HEK293 (cell line): ENCODE data around the gene RAB1B.
A peak's percentile ranks its signal among the peaks of the same experiment; 100 is the strongest.

ENCODE experiments used
- CTCF ChIA-PET: fragments of 350-600 bp; formaldehyde crosslinking; extraction: SDS; loops from one replicate; lab custom pipeline; 2021; ENCODE audit warnings: antibody characterized with exemption; lab: Yijun Ruan, JAX
- POLR2A ChIA-PET: fragments of 300-600 bp; formaldehyde crosslinking; extraction: SDS; loops from one replicate; lab custom pipeline; 2020; ENCODE audit warnings: antibody characterized with exemption, inconsistent platforms; lab: Yijun Ruan, JAX
- H3K27ac ChIP-seq: fragments of 200-500 bp; sonication (Bioruptor generic); 2 replicates; pipeline ENCODE4 v1.5.1; 2014; ENCODE audit warnings: low read depth, low read length, control low read depth, inconsistent platforms; ENCODE audit errors: extremely low read depth
- H3K36me3 ChIP-seq, 2 experiments: fragments of 200-500 bp in 1 of 2; sonication (Bioruptor generic) in 1 of 2; 1 replicate in 1 of 2; 2 replicates in 1 of 2; pipeline ENCODE4 v1.5.1; 2014 to 2017; ENCODE audit warnings: inconsistent platforms in 2 of 2, low read length in 2 of 2; ENCODE audit not compliant: control insufficient read depth in 2 of 2, insufficient read depth in 1 of 2
- H3K4me1 ChIP-seq: fragments of 200-500 bp; sonication (Bioruptor generic); 2 replicates; pipeline ENCODE4 v1.5.1; 2014; ENCODE audit warnings: mild to moderate bottlenecking, low read length, inconsistent platforms; ENCODE audit not compliant: control insufficient read depth, insufficient read depth
- H3K4me3 ChIP-seq: 2 replicates; pipeline ENCODE4 v1.5.1; 2011; ENCODE audit warnings: low read depth, mild to moderate bottlenecking, control low read depth, low read length, moderate library complexity
- H3K9me3 ChIP-seq: fragments of 200-500 bp; sonication (Bioruptor generic); 2 replicates; pipeline ENCODE4 v1.5.1; 2014; ENCODE audit warnings: low read depth, low read length, inconsistent platforms; ENCODE audit not compliant: control insufficient read depth, insufficient read depth
- KLF9 ChIP-seq: fragments of 450-650 bp; formaldehyde crosslinking; IDR thresholded peaks from 2 replicates; pipeline ENCODE4 v1.5.1; 2016; ENCODE audit warnings: missing biosample characterization, missing genetic modification characterization, low read depth
- MEIS1 ChIP-seq: sonication (generic); formaldehyde crosslinking; IDR thresholded peaks from 2 replicates; pipeline ENCODE4 v1.8.1; 2022; ENCODE audit warnings: missing genetic modification reagents, mild to moderate bottlenecking, borderline replicate concordance
- MZF1 ChIP-seq: fragments of 450-650 bp; formaldehyde crosslinking; IDR thresholded peaks from 2 replicates; pipeline ENCODE4 v1.5.1; 2017; ENCODE audit warnings: missing biosample characterization, missing genetic modification characterization, borderline replicate concordance
- ZBTB8A ChIP-seq: fragments of 450-650 bp; formaldehyde crosslinking; IDR thresholded peaks from 2 replicates; pipeline ENCODE4 v1.5.1; 2016; ENCODE audit warnings: missing biosample characterization, missing genetic modification characterization
- ZNF146 ChIP-seq: fragments of 450-650 bp; formaldehyde crosslinking; IDR thresholded peaks from 2 replicates; pipeline ENCODE4 v1.5.1; 2016; ENCODE audit warnings: missing biosample characterization, missing genetic modification characterization
- ZNF174 ChIP-seq: fragments of 450-650 bp; formaldehyde crosslinking; IDR thresholded peaks from 2 replicates; pipeline ENCODE4 v1.5.0; 2017; ENCODE audit warnings: missing biosample characterization, mild to moderate bottlenecking, missing genetic modification characterization
- ZNF239 ChIP-seq: fragments of 450-650 bp; formaldehyde crosslinking; IDR thresholded peaks from 2 replicates; pipeline ENCODE4 v1.5.1; 2016; ENCODE audit warnings: missing biosample characterization, missing genetic modification characterization
- ZNF311 ChIP-seq: fragments of 450-650 bp; formaldehyde crosslinking; IDR thresholded peaks from 2 replicates; pipeline ENCODE4 v1.5.1; 2017; ENCODE audit warnings: missing biosample characterization, missing genetic modification characterization, borderline replicate concordance
- ZNF335 ChIP-seq: fragments of 450-650 bp; formaldehyde crosslinking; conservative IDR thresholded peaks from 2 replicates; pipeline ENCODE4 v1.5.1; 2016; ENCODE audit warnings: missing biosample characterization, missing genetic modification characterization
- ZNF423 ChIP-seq: fragments of 450-650 bp; formaldehyde crosslinking; IDR thresholded peaks from 2 replicates; pipeline ENCODE4 v1.5.1; 2016; ENCODE audit warnings: missing biosample characterization, missing genetic modification characterization
- ZNF560 ChIP-seq: fragments of 450-650 bp; formaldehyde crosslinking; IDR thresholded peaks from 2 replicates; pipeline ENCODE4 v1.5.1; 2017; ENCODE audit warnings: missing biosample characterization, missing genetic modification characterization, borderline replicate concordance
- ZNF624 ChIP-seq: fragments of 450-650 bp; formaldehyde crosslinking; IDR thresholded peaks from 2 replicates; pipeline ENCODE4 v1.5.1; 2017; ENCODE audit warnings: missing biosample characterization, missing genetic modification characterization
- ZNF747 ChIP-seq: fragments of 450-650 bp; formaldehyde crosslinking; IDR thresholded peaks from 2 replicates; pipeline ENCODE4 v1.5.1; 2016; ENCODE audit warnings: missing biosample characterization, missing genetic modification characterization
- ZNF785 ChIP-seq: fragments of 450-650 bp; formaldehyde crosslinking; IDR thresholded peaks from 2 replicates; pipeline ENCODE4 v1.5.1; 2016; ENCODE audit warnings: missing biosample characterization, missing genetic modification characterization
- ZNF843 ChIP-seq: fragments of 450-650 bp; formaldehyde crosslinking; IDR thresholded peaks from 2 replicates; pipeline ENCODE4 v1.5.1; 2016; ENCODE audit warnings: missing biosample characterization, missing genetic modification characterization
- TF ChIP-seq, protein P1 (sequence below): fragments of 450-650 bp; formaldehyde crosslinking; IDR thresholded peaks from 2 replicates; pipeline ENCODE4 v1.5.1; 2016; ENCODE audit warnings: missing biosample characterization, missing genetic modification characterization
- TF ChIP-seq, protein P2 (sequence below): fragments of 450-650 bp; formaldehyde crosslinking; IDR thresholded peaks from 2 replicates; pipeline ENCODE4 v1.5.1; 2016; ENCODE audit warnings: missing biosample characterization, missing genetic modification characterization
- TF ChIP-seq, protein P3 (sequence below): fragments of 450-650 bp; formaldehyde crosslinking; IDR thresholded peaks from 2 replicates; pipeline ENCODE4 v1.5.1; 2016; ENCODE audit warnings: missing biosample characterization, missing genetic modification characterization
- TF ChIP-seq, protein P4 (sequence below): fragments of 450-650 bp; IDR thresholded peaks from 2 replicates; pipeline ENCODE4 v1.5.1; 2018; ENCODE audit warnings: missing biosample characterization, mild to moderate bottlenecking, missing genetic modification characterization
- TF ChIP-seq, protein P5 (sequence below): fragments of 450-650 bp; formaldehyde crosslinking; IDR thresholded peaks from 2 replicates; pipeline ENCODE4 v1.5.1; 2017; ENCODE audit warnings: missing biosample characterization, missing genetic modification characterization

Gene RAB1B

DNA sequence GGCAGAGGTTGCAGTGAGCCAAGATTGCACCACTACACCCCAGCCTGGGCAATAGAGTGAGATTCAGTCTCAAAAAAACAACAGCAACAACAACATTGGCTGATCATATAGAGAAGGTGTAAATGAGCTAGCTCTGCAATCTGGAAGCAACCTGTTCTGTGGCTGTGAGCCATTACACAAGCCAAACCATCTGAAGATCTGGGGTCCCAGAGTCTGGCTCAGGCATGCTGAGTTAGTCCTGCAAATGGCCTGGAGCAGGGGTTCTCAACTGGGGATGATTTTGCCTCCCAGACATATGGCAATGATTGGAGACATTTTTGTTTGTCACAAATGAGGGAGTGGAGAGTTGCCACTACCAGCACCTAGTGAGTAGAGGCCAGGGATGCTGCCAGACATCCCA, 42.3 kb upstream of the RAB1B start:
- H3K4me3 ChIP-seq, result no peak overlapping the region

DNA sequence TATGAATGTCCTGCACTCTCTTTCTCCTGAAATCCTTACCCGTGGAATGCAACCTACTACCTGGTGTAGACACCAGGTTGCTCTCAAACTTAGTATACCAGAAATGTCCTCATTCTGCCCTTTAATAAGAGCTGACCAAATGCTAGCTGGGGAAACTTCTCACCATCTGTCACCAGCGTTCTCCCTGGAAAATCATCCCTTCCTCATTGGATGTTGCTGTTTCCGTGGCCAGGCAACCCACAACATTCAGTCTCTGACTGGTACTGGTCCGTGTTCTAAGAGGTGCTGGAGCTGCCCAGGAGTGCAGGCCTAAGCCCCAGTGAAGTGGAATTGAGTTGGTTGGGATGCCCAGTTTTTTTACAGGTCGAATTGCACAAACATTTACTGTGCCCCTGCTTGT, 40.7 kb upstream of the RAB1B start:
- no peaks in the 10 kb centered on the region for H3K4me1 ChIP-seq
- no peak overlapping the region for H3K27ac ChIP-seq
- TF ChIP-seq ZNF174 (tag by site-specific recombination) (no peak), MZF1 (tag by site-specific recombination) (no peak), ZNF146 (no peak), ZNF423 (no peak), MEIS1 (CRISPR knock-in tag) (no peak)
- TF ChIP-seq, protein P1, sequence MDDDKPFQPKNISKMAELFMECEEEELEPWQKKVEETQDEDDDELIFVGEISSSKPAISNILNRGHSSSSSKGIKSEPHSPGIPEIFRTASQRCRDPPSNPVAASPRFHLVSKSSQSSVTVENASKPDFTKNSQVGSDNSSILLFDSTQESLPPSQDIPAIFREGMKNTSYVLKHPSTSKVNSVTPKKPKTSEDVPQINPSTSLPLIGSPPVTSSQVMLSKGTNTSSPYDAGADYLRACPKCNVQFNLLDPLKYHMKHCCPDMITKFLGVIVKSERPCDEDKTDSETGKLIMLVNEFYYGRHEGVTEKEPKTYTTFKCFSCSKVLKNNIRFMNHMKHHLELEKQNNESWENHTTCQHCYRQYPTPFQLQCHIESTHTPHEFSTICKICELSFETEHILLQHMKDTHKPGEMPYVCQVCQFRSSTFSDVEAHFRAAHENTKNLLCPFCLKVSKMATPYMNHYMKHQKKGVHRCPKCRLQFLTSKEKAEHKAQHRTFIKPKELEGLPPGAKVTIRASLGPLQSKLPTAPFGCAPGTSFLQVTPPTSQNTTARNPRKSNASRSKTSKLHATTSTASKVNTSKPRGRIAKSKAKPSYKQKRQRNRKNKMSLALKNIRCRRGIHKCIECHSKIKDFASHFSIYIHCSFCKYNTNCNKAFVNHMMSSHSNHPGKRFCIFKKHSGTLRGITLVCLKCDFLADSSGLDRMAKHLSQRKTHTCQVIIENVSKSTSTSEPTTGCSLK (tag by site-specific recombination), result no peak
- TF ChIP-seq, protein P2, sequence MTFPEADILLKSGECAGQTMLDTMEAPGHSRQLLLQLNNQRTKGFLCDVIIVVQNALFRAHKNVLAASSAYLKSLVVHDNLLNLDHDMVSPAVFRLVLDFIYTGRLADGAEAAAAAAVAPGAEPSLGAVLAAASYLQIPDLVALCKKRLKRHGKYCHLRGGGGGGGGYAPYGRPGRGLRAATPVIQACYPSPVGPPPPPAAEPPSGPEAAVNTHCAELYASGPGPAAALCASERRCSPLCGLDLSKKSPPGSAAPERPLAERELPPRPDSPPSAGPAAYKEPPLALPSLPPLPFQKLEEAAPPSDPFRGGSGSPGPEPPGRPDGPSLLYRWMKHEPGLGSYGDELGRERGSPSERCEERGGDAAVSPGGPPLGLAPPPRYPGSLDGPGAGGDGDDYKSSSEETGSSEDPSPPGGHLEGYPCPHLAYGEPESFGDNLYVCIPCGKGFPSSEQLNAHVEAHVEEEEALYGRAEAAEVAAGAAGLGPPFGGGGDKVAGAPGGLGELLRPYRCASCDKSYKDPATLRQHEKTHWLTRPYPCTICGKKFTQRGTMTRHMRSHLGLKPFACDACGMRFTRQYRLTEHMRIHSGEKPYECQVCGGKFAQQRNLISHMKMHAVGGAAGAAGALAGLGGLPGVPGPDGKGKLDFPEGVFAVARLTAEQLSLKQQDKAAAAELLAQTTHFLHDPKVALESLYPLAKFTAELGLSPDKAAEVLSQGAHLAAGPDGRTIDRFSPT (tag by site-specific recombination), result no peak
- ChIA-PET POLR2A (interaction anchor here (0.6 kb wide), 1 partner anchor 340 kb away, joined by 4 read pairs; the partner anchor contains the start of gene FIBP), CTCF (interaction anchor here (0.6 to 1.1 kb wide), 3 partner anchors 10 to 86 kb away, joined by 3 to 4 read pairs (median 4); no protein-coding TSS in a partner anchor)
- no peaks in the 10 kb centered on the region for H3K9me3 ChIP-seq
- H3K4me3 ChIP-seq, result no peak overlapping the region
- peaks cover 0 to 46% of the 10 kb centered on the region in 2 experiments; a peak in 2 of 3 replicates for H3K36me3 ChIP-seq

More for the DNA sequence above, 42.3 kb upstream of the RAB1B start:
- Histone ChIP-seq H3K9me3 (no peaks in the 10 kb centered on the region), H3K4me1 (no peaks in the 10 kb centered on the region), H3K27ac (no peak overlapping the region), H3K36me3 (peaks cover 0 to 35% of the 10 kb centered on the region in 2 experiments; a peak in 1 of 3 replicates)
- ChIA-PET CTCF (interaction anchor here (0.7 to 1.3 kb wide), 3 partner anchors 34 to 835 kb away, joined by 3 to 6 read pairs (median 3); no protein-coding TSS in a partner anchor), POLR2A (no interaction called here)
- TF ChIP-seq ZNF747 (tag by site-specific recombination), result no peak
- TF ChIP-seq, protein P3, sequence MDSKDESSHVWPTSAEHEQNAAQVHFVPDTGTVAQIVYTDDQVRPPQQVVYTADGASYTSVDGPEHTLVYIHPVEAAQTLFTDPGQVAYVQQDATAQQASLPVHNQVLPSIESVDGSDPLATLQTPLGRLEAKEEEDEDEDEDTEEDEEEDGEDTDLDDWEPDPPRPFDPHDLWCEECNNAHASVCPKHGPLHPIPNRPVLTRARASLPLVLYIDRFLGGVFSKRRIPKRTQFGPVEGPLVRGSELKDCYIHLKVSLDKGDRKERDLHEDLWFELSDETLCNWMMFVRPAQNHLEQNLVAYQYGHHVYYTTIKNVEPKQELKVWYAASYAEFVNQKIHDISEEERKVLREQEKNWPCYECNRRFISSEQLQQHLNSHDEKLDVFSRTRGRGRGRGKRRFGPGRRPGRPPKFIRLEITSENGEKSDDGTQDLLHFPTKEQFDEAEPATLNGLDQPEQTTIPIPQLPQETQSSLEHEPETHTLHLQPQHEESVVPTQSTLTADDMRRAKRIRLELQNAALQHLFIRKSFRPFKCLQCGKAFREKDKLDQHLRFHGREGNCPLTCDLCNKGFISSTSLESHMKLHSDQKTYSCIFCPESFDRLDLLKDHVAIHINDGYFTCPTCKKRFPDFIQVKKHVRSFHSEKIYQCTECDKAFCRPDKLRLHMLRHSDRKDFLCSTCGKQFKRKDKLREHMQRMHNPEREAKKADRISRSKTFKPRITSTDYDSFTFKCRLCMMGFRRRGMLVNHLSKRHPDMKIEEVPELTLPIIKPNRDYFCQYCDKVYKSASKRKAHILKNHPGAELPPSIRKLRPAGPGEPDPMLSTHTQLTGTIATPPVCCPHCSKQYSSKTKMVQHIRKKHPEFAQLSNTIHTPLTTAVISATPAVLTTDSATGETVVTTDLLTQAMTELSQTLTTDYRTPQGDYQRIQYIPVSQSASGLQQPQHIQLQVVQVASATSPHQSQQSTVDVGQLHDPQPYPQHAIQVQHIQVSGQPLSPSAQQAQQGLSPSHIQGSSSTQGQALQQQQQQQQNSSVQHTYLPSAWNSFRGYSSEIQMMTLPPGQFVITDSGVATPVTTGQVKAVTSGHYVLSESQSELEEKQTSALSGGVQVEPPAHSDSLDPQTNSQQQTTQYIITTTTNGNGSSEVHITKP (tag by site-specific recombination), result 0 out of 2 replicates have a peak, but pooled peaks have one; percentile 16

DNA sequence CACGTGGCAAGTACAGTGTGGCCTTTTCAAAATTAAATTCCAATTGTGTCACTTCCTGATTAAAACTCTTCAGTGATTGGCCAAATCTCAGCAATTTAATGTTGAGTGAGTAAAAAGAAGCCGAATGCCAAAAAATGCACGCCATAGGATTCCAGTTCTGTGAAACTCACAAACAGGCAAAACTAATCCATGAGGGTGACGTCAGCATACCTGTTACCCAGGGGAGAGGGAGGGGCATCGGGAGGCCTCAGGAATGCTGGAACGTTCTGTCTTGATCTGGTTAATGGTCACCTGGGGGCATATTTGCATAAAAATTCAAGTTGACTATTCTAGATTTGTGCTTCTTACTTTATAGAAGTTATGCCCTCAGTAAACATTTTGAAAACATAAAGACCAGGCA, 39.9 kb upstream of the RAB1B start:
- POLR2A ChIA-PET, result no interaction called here
- TF ChIP-seq ZNF335 (no peak), ZNF239 (tag by site-specific recombination) (no peak), ZNF560 (no peak), ZNF747 (tag by site-specific recombination) (no peak), ZNF785 (tag by site-specific recombination) (no peak), ZBTB8A (no peak), ZNF624 (tag by site-specific recombination) (no peak), KLF9 (tag by site-specific recombination) (no peak), ZNF843 (tag by site-specific recombination) (no peak), ZNF311 (no peak)
- TF ChIP-seq, protein P4, sequence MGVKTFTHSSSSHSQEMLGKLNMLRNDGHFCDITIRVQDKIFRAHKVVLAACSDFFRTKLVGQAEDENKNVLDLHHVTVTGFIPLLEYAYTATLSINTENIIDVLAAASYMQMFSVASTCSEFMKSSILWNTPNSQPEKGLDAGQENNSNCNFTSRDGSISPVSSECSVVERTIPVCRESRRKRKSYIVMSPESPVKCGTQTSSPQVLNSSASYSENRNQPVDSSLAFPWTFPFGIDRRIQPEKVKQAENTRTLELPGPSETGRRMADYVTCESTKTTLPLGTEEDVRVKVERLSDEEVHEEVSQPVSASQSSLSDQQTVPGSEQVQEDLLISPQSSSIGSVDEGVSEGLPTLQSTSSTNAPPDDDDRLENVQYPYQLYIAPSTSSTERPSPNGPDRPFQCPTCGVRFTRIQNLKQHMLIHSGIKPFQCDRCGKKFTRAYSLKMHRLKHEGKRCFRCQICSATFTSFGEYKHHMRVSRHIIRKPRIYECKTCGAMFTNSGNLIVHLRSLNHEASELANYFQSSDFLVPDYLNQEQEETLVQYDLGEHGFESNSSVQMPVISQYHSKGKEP (tag by site-specific recombination), result no peak
- TF ChIP-seq, protein P5, sequence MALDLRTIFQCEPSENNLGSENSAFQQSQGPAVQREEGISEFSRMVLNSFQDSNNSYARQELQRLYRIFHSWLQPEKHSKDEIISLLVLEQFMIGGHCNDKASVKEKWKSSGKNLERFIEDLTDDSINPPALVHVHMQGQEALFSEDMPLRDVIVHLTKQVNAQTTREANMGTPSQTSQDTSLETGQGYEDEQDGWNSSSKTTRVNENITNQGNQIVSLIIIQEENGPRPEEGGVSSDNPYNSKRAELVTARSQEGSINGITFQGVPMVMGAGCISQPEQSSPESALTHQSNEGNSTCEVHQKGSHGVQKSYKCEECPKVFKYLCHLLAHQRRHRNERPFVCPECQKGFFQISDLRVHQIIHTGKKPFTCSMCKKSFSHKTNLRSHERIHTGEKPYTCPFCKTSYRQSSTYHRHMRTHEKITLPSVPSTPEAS (tag by site-specific recombination), result no peak

More for the DNA sequence above, 39.9 kb upstream of the RAB1B start:
- no peaks in the 10 kb centered on the region for H3K4me1 ChIP-seq
- CTCF ChIA-PET, result interaction anchor here (0.5 to 0.7 kb wide), 2 partner anchors 10 to 69 kb away, joined by 4 to 6 read pairs; no protein-coding TSS in a partner anchor
- H3K27ac ChIP-seq, result no peak overlapping the region
- peaks cover 0 to 54% of the 10 kb centered on the region in 2 experiments; a peak in 2 of 3 replicates for H3K36me3 ChIP-seq
- H3K9me3 ChIP-seq, result no peaks in the 10 kb centered on the region
- H3K4me3 ChIP-seq, result no peak overlapping the region
